Mesendoderm (in vitro differentiated cells): Measurements from ENCODE around the gene MITF.

Experiments
- DNase-seq: peaks from one replicate; pipeline ENCODE4 v3.0.0; 2013
- H2AK5ac ChIP-seq: 2 replicates; pipeline ENCODE4 v1.6.1; 2013; ENCODE audit warnings: low read length, inconsistent platforms
- H2BK120ac ChIP-seq: 2 replicates; pipeline ENCODE4 v1.6.1; 2013; ENCODE audit warnings: low read depth, mild to moderate bottlenecking, low read length, moderate library complexity, mixed read lengths
- H2BK15ac ChIP-seq: replicated peaks from 2 replicates; pipeline ENCODE4 v1.6.1; 2013; ENCODE audit warnings: low read depth, mild to moderate bottlenecking, moderate library complexity
- H2BK5ac ChIP-seq: 2 replicates; pipeline ENCODE4 v1.6.1; 2013; ENCODE audit warnings: low read length, inconsistent platforms
- H3K18ac ChIP-seq: 2 replicates; pipeline ENCODE4 v1.6.1; 2013; ENCODE audit warnings: mild to moderate bottlenecking, low read length, mixed read lengths
- H3K23ac ChIP-seq: one replicate; pipeline ENCODE4 v1.6.1; 2013; ENCODE audit warnings: low read length
- H3K27ac ChIP-seq: 2 replicates; pipeline ENCODE4 v1.5.1; 2013; ENCODE audit warnings: low read depth, mild to moderate bottlenecking, inconsistent platforms, low read length, moderate library complexity
- H3K27me3 ChIP-seq: 2 replicates; pipeline ENCODE4 v1.6.1; 2013; ENCODE audit warnings: low read length, control low read depth, mild to moderate bottlenecking, inconsistent platforms; ENCODE audit not compliant: insufficient read depth, poor library complexity
- H3K36me3 ChIP-seq: 2 replicates; pipeline ENCODE4 v1.6.1; 2013; ENCODE audit warnings: low read length, inconsistent platforms; ENCODE audit not compliant: control insufficient read depth, insufficient read depth
- H3K4ac ChIP-seq: one replicate; pipeline ENCODE4 v1.6.1; 2013; ENCODE audit warnings: low read depth, mild to moderate bottlenecking, low read length, moderate library complexity
- H3K4me1 ChIP-seq: 2 replicates; pipeline ENCODE4 v1.6.1; 2013; ENCODE audit warnings: low read depth, low read length, inconsistent platforms; ENCODE audit not compliant: control insufficient read depth
- H3K4me2 ChIP-seq: 2 replicates; pipeline ENCODE4 v1.6.1; 2013; ENCODE audit warnings: low read length
- H3K4me3 ChIP-seq: 2 replicates; pipeline ENCODE4 v1.5.1; 2013; ENCODE audit warnings: mild to moderate bottlenecking, low read length
- H3K56ac ChIP-seq: one replicate; pipeline ENCODE4 v1.6.1; 2013; ENCODE audit warnings: low read length
- H3K79me1 ChIP-seq: 2 replicates; pipeline ENCODE4 v1.6.1; 2013; ENCODE audit warnings: low read length, inconsistent platforms
- H3K79me2 ChIP-seq: 2 replicates; pipeline ENCODE4 v1.6.1; 2013; ENCODE audit warnings: mild to moderate bottlenecking, low read length; ENCODE audit not compliant: control insufficient read depth, insufficient read depth
- H3K9ac ChIP-seq: 2 replicates; pipeline ENCODE4 v1.6.1; 2013; ENCODE audit warnings: low read length, inconsistent platforms
- H4K5ac ChIP-seq: one replicate; pipeline ENCODE4 v1.6.1; 2013; ENCODE audit warnings: low read length
- H4K8ac ChIP-seq: one replicate; pipeline ENCODE4 v1.6.1; 2013; ENCODE audit warnings: low read depth, mild to moderate bottlenecking, control low read depth, low read length, moderate library complexity
- WGBS: extraction: QIAGEN DNeasy Blood & Tissue Kit; methylation state at CpG from one replicate; pipeline ENCODE4 v1.1.7; 2013; ENCODE audit warnings: low lambda C conversion rate, missing lambda C conversion rate; ENCODE audit not compliant: insufficient coverage; ENCODE audit errors: extremely low coverage; 5-methylcytosine and 5-hydroxymethylcytosine counted together

MITF gene

GRCh38 chr3:69805491-69805890, 66.2 kb downstream of the MITF start:
- Histone ChIP-seq H3K4me3 (no peak overlapping the region), H3K4ac (no peak overlapping the region), H3K4me1 (no peaks in the 10 kb centered on the region), H4K5ac (no peak overlapping the region), H3K4me2 (no peak overlapping the region), H3K56ac (no peak overlapping the region), H3K79me1 (no peaks in the 10 kb centered on the region), H3K23ac (no peak overlapping the region), H2BK15ac (no peak overlapping the region), H4K8ac (no peak overlapping the region), H2BK5ac (no peak overlapping the region), H3K18ac (no peak overlapping the region), H2BK120ac (no peak overlapping the region), H3K36me3 (no peaks in the 10 kb centered on the region), H3K27me3 (no peaks in the 10 kb centered on the region), H3K9ac (no peak overlapping the region), H3K27ac (no peak overlapping the region), H2AK5ac (no peak overlapping the region), H3K79me2 (no peaks in the 10 kb centered on the region)
- no CpG with 5 or more reads among the region's 4 CpGs for WGBS
- no peak for DNase-seq

GRCh38 chr3:69806735-69807438, 67.6 kb downstream of the MITF start:
- Histone ChIP-seq H4K8ac (no peak overlapping the region), H3K4me3 (no peak overlapping the region), H4K5ac (no peak overlapping the region), H2BK15ac (no peak overlapping the region), H3K4ac (no peak overlapping the region), H3K79me1 (no peaks in the 10 kb centered on the region), H3K4me1 (no peaks in the 10 kb centered on the region), H3K56ac (no peak overlapping the region), H3K36me3 (no peaks in the 10 kb centered on the region), H2BK5ac (no peak overlapping the region), H3K9ac (no peak overlapping the region), H3K4me2 (no peak overlapping the region), H2BK120ac (no peak overlapping the region), H3K23ac (no peak overlapping the region), H3K79me2 (no peaks in the 10 kb centered on the region), H3K27ac (no peak overlapping the region), H3K27me3 (no peaks in the 10 kb centered on the region), H3K18ac (no peak overlapping the region), H2AK5ac (no peak overlapping the region)
- no peak for DNase-seq
- no CpG with 5 or more reads among the region's 1 CpG for WGBS

GRCh38 chr3:69807674-69808073, 68.4 kb downstream of the MITF start:
- Histone ChIP-seq H3K79me2 (no peaks in the 10 kb centered on the region), H3K4me2 (no peak overlapping the region), H3K4me3 (no peak overlapping the region), H3K27ac (no peak overlapping the region), H3K23ac (no peak overlapping the region), H2AK5ac (no peak overlapping the region), H3K27me3 (no peaks in the 10 kb centered on the region), H3K56ac (no peak overlapping the region), H2BK5ac (no peak overlapping the region), H3K79me1 (no peaks in the 10 kb centered on the region), H2BK15ac (no peak overlapping the region), H3K4ac (no peak overlapping the region), H4K8ac (no peak overlapping the region), H3K4me1 (no peaks in the 10 kb centered on the region), H4K5ac (no peak overlapping the region), H3K9ac (no peak overlapping the region), H3K36me3 (no peaks in the 10 kb centered on the region), H3K18ac (no peak overlapping the region), H2BK120ac (no peak overlapping the region)
- no CpG with 5 or more reads among the region's 1 CpG for WGBS
- DNase-seq: no peak

GRCh38 chr3:69809076-69809835, 70.0 kb downstream of the MITF start:
- no CpG with 5 or more reads among the region's 1 CpG for WGBS

GRCh38 chr3:69811452-69812401, 72.5 kb downstream of the MITF start:
- Histone ChIP-seq H3K9ac (no peak overlapping the region), H3K36me3 (no peaks in the 10 kb centered on the region), H3K56ac (no peak overlapping the region), H3K79me1 (no peaks in the 10 kb centered on the region), H2AK5ac (no peak overlapping the region), H3K4ac (no peak overlapping the region), H2BK15ac (no peak overlapping the region), H4K5ac (no peak overlapping the region), H3K23ac (no peak overlapping the region), H2BK120ac (no peak overlapping the region), H3K27me3 (no peaks in the 10 kb centered on the region), H3K4me2 (no peak overlapping the region), H3K79me2 (no peaks in the 10 kb centered on the region), H3K4me1 (no peaks in the 10 kb centered on the region), H2BK5ac (no peak overlapping the region), H3K27ac (no peak overlapping the region), H3K18ac (no peak overlapping the region), H4K8ac (no peak overlapping the region), H3K4me3 (no peak overlapping the region)
- WGBS: no CpG with 5 or more reads among the region's 4 CpGs
- DNase-seq: no peak

More at GRCh38 chr3:69809076-69809835, 70.0 kb downstream of the MITF start:
- Histone ChIP-seq H3K79me2 (no peaks in the 10 kb centered on the region), H3K36me3 (no peaks in the 10 kb centered on the region), H3K18ac (no peak overlapping the region), H3K4me2 (no peak overlapping the region), H4K8ac (no peak overlapping the region), H3K56ac (no peak overlapping the region), H2BK120ac (no peak overlapping the region), H3K27ac (no peak overlapping the region), H3K4ac (no peak overlapping the region), H3K9ac (no peak overlapping the region), H2BK5ac (no peak overlapping the region), H2BK15ac (no peak overlapping the region), H2AK5ac (no peak overlapping the region), H3K79me1 (no peaks in the 10 kb centered on the region), H3K4me1 (no peaks in the 10 kb centered on the region), H3K4me3 (no peak overlapping the region), H4K5ac (no peak overlapping the region), H3K23ac (no peak overlapping the region), H3K27me3 (no peaks in the 10 kb centered on the region)
- no peak for DNase-seq
